CD1c-positive myeloid dendritic cell (primary cell): ENCODE measurements around the gene TBK1.
"Not testable (repeated sequence)": the region's sequence is repeated elsewhere in the genome, so short reads cannot be mapped to it uniquely, and the experiment has no call there.

ENCODE experiments used
- DNase-seq: peaks from one replicate; pipeline ENCODE4 v3.0.0-alpha.2; 2016; ENCODE audit errors: extremely low spot score

The TBK1 gene

DNA sequence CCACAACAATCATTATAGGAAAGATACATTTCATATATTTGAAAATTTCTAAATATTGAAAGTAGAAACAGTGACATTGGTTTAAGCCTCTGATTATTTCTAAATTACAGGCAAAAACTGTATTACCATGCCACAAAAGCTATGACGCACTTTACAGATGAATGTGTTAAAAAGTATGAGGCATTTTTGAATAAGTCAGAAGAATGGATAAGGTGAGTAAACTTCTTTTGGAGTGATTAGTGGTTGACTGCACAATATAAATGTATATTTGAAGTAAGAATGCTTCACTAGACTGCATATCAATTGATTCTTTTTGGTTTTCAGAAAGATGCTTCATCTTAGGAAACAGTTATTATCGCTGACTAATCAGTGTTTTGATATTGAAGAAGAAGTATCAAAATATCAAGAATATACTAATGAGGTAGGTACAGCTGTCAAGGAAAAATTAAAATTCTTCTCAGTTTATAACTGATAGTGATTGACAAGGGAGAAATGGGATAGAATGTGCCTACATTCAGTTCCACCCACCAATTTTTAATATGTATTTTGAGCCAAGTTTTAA lies 45.0 kb downstream of the TBK1 start:
- DNase-seq, result no peak

DNA sequence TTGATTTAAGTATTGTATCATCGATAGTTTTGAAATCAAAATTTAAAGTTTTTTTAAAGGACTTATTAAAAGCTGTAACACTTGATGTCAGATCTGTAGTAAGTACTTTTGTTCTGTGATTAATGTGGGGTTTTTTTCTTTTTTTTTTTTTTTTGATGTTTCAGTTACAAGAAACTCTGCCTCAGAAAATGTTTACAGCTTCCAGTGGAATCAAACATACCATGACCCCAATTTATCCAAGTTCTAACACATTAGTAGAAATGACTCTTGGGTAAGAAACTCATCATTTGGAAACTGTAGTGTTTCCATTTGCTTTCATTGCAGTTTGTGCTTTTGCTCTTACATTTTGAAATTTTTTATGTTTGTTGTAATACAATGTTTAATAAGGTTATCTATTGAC lies 45.6 kb downstream of the TBK1 start:
- DNase-seq, result no peak

DNA sequence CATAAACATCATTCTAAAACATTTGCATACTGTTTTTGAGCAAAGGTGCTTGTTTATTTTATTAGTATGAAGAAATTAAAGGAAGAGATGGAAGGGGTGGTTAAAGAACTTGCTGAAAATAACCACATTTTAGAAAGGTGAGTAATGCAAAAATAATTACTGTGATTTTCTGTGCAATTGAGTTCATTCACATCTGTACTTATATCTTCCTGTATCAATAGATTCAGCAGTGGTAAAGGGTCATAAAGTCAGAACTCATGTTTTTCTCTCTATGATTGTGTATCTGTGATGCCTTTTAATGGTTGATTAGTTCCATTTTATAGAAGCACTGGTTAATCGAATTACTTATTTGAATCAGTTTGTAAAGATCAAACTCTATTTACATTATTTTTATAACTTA lies 46.0 kb downstream of the TBK1 start:
- no peak for DNase-seq

DNA sequence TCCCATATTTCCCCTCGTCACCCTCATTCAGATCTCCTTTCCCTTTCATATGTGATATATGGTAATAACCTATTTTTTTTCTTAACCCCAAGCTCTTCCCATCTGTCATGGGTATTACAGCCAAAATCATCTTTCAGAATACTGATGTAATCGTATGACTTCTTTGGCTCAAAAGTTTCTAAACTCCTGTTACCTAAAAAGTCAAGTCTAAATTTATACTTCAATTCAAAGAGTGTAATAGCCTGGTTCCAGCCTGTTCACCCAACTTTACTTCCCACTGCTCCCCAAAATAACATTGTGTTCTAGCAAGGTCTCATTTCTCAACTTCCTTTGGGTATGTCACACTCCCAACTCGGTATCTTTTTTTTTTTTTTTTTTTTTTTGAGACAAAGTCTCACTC lies 48.5 kb downstream of the TBK1 start:
- no peak for DNase-seq

DNA sequence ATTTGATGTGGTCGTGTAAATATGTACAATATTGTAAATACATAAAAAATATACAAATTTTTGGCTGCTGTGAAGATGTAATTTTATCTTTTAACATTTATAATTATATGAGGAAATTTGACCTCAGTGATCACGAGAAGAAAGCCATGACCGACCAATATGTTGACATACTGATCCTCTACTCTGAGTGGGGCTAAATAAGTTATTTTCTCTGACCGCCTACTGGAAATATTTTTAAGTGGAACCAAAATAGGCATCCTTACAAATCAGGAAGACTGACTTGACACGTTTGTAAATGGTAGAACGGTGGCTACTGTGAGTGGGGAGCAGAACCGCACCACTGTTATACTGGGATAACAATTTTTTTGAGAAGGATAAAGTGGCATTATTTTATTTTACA lies 49.6 kb downstream of the TBK1 start:
- no peak for DNase-seq

DNA sequence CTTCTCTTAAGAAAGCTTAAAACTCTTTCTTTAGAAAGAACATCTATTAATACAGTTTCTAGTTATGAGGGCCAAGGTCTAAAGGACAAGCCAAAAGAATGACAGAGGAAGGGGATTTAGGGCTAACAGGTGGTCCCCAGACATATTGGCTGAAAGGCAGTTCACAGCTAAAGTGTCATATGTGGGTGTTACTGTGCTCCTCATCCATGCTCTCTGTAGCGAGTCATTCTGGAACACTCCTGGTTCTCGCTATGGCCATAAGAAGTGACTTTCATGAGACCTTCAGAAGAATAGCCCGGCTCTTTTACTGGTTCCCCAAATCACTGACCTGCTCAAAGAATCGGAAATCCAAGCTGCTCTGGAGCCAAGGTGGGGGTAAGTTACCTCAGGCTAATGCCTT lies 55.0 kb downstream of the TBK1 start:
- DNase-seq, result no peak

DNA sequence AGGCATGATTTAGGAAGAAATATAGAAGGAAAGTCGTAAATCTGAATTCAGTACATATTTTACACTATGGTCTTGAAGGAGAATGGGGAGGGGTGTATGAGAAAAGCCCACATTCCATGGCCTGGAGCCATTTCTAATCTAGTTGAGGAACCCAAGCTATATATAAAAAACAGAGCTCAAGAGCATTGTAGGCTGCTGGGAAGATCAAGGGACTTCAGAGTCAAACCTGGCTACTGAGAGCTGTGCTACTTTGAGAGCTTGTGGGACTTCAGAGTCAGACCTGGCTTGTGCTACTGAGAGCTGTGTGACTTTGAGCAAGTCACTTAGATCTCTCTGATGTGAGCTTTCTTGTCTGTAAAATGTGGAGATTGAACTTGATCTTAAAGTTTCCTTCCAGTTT lies 58.7 kb downstream of the TBK1 start:
- DNase-seq, result no peak

DNA sequence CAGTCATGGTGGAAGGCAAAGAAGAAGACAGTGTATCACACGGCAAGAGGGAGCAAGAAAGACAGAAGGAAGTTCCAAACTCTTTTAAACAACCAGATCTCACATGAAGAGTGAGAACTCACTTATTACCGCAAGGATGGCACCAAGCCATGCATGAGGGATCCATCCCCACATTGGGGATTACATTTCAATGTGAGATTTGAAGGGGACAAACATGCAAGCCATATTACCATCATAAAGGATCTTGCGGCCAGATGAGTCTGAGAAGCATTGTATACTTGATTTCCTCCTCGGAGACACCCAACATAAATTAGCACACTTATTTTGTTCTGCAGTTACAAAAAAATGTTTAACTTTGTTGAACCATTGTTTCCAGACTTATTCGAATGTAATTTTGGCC lies 66.5 kb downstream of the TBK1 start:
- DNase-seq, result no peak

DNA sequence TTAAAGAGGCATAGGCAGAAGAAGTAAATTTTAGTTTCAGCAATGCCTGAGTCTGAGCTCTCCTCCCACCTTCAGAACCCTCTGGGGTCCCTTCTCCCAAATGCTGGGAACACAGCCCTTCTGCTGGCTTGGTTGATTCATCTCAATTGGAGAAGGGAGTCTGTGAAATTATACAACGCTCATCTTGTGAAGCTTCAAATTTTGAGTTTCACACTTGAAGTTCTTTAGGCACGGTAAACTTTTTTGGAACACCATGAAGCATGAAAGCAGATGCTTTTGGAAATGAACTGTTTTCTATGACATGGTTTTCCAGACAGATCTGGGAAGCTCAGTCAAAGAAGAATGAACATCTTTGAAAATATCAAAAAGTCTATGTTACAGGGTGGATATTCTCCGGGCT lies 69.9 kb downstream of the TBK1 start:
- no peak for DNase-seq

DNA sequence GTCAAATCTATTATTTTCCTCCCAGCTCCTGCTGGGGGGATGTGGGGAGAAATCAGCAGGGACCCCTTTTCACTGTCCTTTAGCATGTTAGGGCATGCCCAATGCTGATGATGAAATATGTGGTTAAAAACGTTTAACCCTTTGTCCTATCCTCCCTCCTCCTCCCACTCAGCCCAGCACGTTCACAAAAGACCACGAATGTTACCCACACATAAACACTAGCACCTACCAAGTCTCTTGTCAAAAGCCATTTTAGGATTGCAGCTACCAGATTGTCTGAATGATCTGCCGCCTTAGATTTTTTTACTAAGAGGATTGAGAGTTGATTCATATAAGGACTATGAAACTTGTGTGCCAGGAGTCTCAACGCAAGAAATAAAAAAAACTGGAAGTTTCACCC lies 70.4 kb downstream of the TBK1 start:
- no peak for DNase-seq

DNA sequence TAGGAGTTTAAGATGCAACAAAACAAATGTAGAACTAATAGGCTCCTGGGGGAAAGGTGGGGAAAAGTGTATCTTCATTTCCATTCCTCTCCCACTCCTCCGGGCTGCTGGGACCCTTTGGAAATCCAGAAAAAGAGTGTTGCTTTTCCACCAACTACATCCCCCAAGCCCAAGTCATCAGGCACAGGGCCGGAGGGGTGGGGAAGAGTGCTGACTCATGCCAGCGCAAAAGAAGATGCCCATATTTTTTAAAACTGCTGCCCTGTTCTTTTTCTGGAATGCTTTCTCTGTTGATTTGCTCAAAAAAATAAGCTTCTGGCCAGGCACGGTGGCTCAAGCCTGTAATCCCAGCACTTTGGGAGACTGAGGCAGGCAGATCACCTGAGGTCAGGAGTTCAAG lies 70.9 kb downstream of the TBK1 start:
- no peak for DNase-seq

DNA sequence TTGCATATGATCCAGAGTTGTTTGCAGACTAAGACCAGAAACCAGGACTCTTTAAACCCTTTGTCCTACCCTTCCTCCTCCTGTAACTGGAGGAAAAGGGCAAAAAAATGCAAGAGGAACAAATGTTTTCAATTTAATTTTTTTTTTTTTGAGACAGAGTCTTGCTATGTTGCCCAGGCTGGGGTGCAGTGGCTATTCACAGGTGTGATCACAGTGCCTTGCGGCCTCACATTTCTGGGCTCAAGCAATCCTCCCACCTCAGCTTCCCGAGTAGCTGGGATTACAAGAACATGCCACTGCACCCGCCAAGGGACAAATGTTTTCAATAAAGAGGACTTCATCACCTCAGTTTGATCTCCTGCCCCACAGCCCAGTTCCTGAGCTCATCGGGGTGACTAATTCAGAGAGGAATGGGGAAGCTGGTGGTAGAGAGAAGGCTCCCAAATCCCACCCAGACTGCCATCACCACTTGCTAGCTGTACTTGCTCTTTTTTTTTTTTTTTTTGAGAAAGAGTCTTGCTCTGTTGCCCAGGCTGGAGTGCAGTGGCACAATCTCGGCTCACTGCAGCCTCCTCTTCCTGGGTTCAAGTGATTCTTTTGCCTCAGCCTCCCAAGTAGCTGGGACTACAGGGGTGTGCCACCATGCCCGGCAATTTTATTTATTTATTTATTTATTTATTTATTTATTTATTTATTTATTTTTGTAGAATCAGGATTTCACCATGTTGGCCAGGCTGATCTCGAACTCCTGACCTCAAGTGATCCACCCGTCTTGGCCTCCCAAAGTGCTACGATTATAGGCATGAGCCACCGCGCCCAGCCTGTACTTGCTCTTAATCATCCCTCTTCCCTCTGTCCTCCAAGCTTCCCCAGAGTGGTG lies 71.9 kb downstream of the TBK1 start:
- DNase-seq, result not testable (repeated sequence)

DNA sequence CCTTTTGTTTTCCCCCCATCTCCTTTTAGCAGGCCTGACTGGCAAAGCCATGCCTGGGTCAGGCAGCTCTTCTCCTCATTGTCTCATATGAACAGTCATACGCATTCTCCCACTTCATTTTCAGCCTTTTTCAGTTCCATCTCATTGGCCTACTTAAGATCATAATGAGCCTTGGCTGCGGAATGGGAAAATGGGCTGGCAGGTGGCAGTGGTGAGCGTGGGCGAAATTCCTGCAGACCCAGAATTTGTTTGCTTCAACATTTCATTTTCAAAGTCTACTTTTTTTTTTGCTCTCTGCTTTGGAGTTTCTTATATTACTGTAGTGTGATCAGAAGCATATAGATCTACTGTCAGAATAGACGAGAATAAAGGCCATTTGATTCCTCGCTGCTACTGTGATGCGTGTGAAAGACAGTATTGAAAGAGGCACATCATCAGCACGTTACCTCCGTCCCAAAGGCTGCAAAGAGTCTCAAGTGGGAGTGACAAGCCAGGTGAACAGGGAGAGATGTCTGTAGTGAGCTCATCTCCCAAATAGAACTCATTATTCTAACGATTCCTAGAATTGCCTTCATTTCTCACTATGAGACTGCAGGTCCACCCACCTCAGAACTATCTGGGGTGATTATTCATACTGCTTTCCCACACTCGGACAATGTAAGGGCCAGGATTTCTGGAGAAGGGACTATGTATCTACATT lies 73.7 kb downstream of the TBK1 start:
- DNase-seq, result no peak

DNA sequence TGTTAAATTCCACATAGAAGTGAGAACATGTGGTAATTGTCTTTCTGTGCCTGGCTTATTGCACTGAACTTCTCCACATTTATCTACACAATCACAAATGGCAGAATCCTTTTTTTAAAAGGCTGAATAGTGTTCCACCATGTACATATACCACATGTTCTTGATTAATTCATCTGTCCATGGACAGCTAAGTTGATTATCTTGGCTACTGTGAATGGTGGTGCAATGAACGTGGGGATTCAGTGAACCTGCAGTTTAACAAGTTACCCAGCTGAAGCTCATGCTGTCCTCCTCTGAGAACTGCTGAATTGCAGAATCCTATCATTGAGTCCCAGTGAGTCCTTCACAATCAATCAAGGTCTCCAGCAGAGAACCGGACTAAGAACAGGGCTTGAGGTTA lies 74.9 kb downstream of the TBK1 start:
- DNase-seq, result no peak

DNA sequence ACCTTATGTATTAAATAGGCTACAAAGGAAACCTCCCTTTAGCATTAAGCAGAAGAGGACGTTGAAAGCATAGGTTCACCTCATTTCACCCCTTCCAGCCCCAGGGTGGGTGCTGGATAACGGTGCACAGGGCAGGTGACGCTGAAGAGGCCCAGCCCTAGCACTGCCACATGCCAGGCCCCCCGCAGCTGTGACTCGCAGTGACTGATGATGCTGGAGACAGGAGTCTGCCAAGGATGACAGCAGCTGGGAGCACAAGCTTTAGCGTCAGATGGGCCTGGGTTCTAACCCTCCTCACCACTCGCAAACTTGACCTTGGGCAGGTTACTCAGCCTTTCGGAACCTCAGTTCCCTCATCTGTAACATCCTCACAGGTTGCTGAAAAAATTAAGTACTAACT lies 76.7 kb downstream of the TBK1 start:
- no peak for DNase-seq

DNA sequence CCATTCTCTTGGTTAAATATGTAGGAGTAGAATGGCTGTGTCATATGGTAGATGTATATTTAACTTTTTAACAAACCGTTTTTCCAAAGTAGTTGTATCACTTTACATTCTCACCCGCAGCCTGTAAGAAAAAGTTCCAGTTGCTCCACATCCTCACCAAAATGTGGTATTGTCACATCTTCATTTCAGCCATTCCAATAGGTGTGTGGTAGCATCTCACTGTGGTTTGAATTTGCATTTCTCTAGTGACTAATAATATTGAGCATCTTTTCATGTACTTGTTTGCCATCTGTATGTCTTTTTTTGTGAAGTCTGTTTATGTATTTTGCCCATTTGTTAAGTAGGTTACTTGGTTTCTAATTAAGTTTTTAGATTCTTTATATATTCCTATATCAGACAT lies 78.6 kb downstream of the TBK1 start:
- DNase-seq, result no peak

DNA sequence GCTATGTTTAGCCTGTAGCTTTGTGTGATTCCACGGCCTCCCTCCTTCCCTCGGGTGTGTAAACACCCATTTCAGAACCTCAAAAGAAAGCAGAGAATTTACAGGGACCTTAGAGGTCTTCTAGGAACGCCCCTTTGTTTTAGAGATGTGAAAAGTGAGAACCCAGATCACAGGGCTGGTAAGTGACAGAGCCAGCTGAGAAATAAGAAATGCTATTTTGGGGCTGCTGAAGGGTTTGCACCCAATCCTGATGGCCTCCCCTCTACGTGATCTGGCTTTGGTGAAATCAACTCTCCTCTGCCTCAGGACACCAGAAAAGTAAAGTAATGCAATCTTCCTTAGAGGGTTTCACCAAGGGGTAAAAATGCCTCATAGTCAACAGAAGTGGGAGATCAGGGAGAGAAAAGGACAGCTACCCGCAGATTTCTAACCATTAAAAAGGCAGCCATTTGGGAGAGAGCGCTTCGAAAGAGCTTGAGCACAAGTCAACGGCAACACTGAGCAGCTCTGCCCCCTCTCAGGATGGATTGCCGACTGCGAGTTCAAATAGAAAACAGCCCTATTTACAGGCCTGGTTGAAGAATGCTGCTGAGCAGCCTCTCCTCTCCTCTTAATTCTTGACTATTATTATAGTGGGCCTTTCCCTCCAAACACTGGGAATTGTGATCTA lies 79.9 kb downstream of the TBK1 start:
- DNase-seq, result no peak

DNA sequence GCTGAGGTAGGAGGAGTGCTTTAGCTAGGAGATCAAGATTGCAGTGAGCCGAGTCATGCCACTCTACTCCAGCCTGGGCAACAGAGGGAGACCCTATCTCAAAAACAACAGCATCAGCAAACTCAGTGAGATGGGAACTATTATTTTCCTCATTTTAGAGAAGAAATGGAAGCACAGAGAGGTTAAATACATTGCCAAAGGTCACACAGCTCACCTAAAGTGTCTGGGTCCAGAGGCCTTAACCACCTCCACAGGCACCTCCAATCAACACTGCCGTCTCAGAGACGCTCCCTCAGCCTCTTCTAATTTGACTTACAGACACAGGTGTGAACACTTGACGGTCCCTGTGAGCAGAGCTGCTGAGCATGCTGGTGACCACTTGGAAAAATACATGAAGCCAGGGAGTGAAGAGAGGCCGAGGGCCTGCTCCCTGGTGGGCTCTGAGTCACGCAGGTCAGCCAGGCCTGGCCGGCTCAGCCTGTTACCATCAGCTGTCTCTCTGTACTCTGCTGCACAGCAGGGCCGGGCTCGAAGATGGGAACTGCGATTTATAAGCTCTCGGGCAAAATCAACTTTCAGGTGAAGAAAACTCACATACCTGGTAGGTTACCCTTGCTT lies 80.9 kb downstream of the TBK1 start:
- no peak for DNase-seq

DNA sequence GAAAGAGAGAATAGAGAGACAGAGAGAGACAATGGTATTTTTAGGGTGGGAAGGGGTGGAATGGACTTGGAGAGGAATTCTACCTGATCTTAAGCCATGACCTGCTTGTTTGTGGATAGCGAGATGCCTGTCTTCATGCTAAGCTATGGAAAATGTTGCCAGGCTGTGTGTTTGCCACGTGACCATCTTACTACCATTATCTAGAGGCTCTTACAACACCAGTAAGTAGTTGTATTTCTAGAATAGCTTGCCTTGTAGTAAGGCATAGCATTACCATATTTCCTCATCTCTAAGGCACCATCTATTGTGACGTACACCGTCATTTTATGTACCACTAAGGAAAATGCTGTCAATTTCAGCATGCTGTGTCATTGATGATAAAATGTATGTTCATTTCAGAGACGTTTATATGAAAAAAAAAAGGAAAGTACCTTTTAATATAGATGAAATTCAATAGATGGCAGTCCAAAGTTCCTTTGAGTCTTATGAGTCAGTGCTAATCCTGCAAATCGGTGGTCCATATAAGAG lies 82.8 kb downstream of the TBK1 start:
- DNase-seq, result no peak

DNA sequence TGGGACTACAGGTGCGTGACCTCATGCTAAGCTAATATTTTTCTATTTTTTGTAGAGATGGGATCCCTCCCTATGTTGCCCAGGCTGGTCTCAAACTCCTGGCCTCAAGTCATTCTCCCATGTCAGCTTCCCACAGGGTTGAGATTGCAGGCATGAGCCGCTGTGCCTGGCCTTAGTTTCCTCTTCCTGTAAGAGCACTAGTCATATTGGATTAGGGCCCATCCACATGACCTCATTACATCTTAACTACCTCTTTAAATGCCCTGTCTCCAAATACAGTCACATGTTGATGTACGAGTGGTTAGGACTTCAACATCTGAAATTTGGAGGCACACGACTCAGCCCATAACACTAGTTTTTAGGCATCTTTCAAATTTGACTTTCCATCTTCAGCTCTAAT lies 86.2 kb downstream of the TBK1 start:
- DNase-seq, result no peak

DNA sequence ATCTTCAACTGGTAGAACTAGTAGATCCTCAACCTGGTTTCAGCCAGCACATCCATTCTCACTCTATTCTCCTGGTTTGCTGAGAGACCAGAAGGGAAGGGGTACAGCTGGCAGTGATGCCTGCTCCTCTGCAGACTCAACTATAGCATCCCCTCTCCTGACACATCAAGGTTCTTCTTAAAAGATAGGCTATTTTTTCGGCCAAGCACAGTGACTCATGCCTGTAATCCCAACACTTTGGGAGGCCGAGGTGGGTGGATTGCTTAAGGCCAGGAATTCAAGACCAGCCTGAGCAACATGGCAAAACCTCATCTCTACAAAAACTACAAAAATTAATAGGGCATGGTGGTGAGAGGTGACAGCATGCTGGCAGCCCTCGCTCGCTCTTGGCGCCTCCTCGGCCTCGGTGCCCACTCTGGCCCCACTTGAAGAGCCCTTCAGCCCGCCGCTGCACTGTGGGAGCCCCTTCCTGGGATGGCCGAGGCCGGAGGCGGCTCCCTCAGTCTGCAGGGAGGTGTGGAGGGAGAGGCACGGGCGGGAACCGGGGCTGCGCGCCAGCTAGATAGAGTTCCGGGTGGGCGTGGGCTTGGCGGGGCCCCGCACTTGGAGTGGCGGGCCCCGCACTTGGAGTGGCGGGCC lies 90.6 kb downstream of the TBK1 start:
- not testable (repeated sequence) for DNase-seq
